ENCODE data around the gene CLDN5. TPM values are rescaled to one million over a fixed set of nuclear protein-coding genes. Genes with fewer than 3 reads are reported as not detected.
"Not testable (repeated sequence)": the region's sequence is repeated elsewhere in the genome, so short reads cannot be mapped to it uniquely, and the experiment has no call there.

Gene CLDN5
- total RNA-seq, 4 donors from 2014 or later, result 102 to 226 (median 170) TPM

GRCh38 chr22:19554834-19555404 is 30.7 kb upstream of the CLDN5 start:
- no peak overlapping the region for H3K27ac ChIP-seq
- TF ChIP-seq POLR2A (IDR thresholded peaks at IDR 0.05), result no peak
- TF ChIP-seq CTCF (IDR thresholded peaks at IDR 0.05), result no peak
- TF ChIP-seq EP300 (IDR thresholded peaks at IDR 0.05), result no peak
- no peaks in the 10 kb centered on the region for H3K4me1 ChIP-seq
- no peak for DNase-seq (ENCODE audit: low spot score in 2 of 2)
- H3K4me3 ChIP-seq, result no peak overlapping the region
- no peaks in the 10 kb centered on the region for H3K27me3 ChIP-seq
- peaks cover 0 to 19% (median 0%) of the 10 kb centered on the region in 4 donors for H3K9me3 ChIP-seq
- WGBS, 2 donors, result 79 to 80% methylated on average over 12 of the region's 12 CpGs
- H3K36me3 ChIP-seq, result no peaks in the 10 kb centered on the region

GRCh38 chr22:19553201-19553600 is 29.0 kb upstream of the CLDN5 start:
- WGBS, 2 donors, result 92% methylated on average over 2 of the region's 2 CpGs
- H3K4me1 ChIP-seq, result no peaks in the 10 kb centered on the region
- H3K27me3 ChIP-seq, result no peaks in the 10 kb centered on the region
- H3K27ac ChIP-seq, result no peak overlapping the region
- H3K36me3 ChIP-seq, result no peaks in the 10 kb centered on the region
- H3K4me3 ChIP-seq, result no peak overlapping the region
- H3K9me3 ChIP-seq, result peaks cover 0 to 19% (median 0%) of the 10 kb centered on the region in 4 donors
- no peak for DNase-seq (ENCODE audit: low spot score in 2 of 2)
- TF ChIP-seq EP300 (IDR thresholded peaks at IDR 0.05) (no peak), POLR2A (IDR thresholded peaks at IDR 0.05) (no peak), CTCF (IDR thresholded peaks at IDR 0.05) (no peak)

GRCh38 chr22:19550382-19550781 is 26.2 kb upstream of the CLDN5 start:
- no peak for DNase-seq (ENCODE audit: low spot score in 2 of 2)
- Histone ChIP-seq H3K4me3 (no peak overlapping the region), H3K36me3 (no peaks in the 10 kb centered on the region), H3K27me3 (no peaks in the 10 kb centered on the region), H3K27ac (no peak overlapping the region), H3K4me1 (no peaks in the 10 kb centered on the region), H3K9me3 (peaks cover 0 to 19% (median 0%) of the 10 kb centered on the region in 4 donors)
- TF ChIP-seq POLR2A (IDR thresholded peaks at IDR 0.05) (no peak), CTCF (IDR thresholded peaks at IDR 0.05) (no peak), EP300 (IDR thresholded peaks at IDR 0.05) (no peak)
- 81% methylated on average over 7 of the region's 7 CpGs for WGBS, 2 donors

GRCh38 chr22:19549428-19549827 is 25.2 kb upstream of the CLDN5 start:
- no peak for DNase-seq (ENCODE audit: low spot score in 2 of 2)

GRCh38 chr22:19548964-19549363 is 24.8 kb upstream of the CLDN5 start:
- TF ChIP-seq POLR2A (IDR thresholded peaks at IDR 0.05) (no peak), CTCF (IDR thresholded peaks at IDR 0.05) (no peak), EP300 (IDR thresholded peaks at IDR 0.05) (no peak)
- Histone ChIP-seq H3K27me3 (no peaks in the 10 kb centered on the region), H3K27ac (no peak overlapping the region), H3K4me3 (no peak overlapping the region), H3K36me3 (no peaks in the 10 kb centered on the region), H3K9me3 (peaks cover 0 to 18% (median 0%) of the 10 kb centered on the region in 4 donors), H3K4me1 (no peaks in the 10 kb centered on the region)
- 72 to 92% methylated on average over 1 to 2 of the region's 2 CpGs for WGBS, 2 donors
- DNase-seq (ENCODE audit: low spot score in 2 of 2), result no peak

More at GRCh38 chr22:19549428-19549827, 25.2 kb upstream of the CLDN5 start:
- Histone ChIP-seq H3K27ac (no peak overlapping the region), H3K9me3 (peaks cover 0 to 19% (median 0%) of the 10 kb centered on the region in 4 donors), H3K27me3 (no peaks in the 10 kb centered on the region), H3K4me1 (no peaks in the 10 kb centered on the region), H3K36me3 (no peaks in the 10 kb centered on the region), H3K4me3 (no peak overlapping the region)
- TF ChIP-seq POLR2A (IDR thresholded peaks at IDR 0.05) (no peak), CTCF (IDR thresholded peaks at IDR 0.05) (no peak)
- 78 to 79% methylated on average over 7 of the region's 7 CpGs for WGBS, 2 donors

- H3K27ac ChIP-seq; DNase-seq (ENCODE audit: low spot score in 2 of 2); H3K36me3 ChIP-seq; H3K27me3 ChIP-seq; H3K4me1 ChIP-seq; H3K4me3 ChIP-seq: not testable (repeated sequence)
- 93 to 98% methylated on average over 5 of the region's 5 CpGs for WGBS, 2 donors
- peaks cover 0 to 12% (median 0%) of the 10 kb centered on the region in 4 donors for H3K9me3 ChIP-seq
Measured at GRCh38 chr22:19548427-19548826, 24.2 kb upstream of the CLDN5 start.

Measured in tibial nerve (tissue), 4 donors.